Measurements from ENCODE around the gene HSPG2.

GRCh38 chr1:21910558-21911204 lies 26.4 kb downstream of the HSPG2 start:
- TF ChIP-seq ZNF133 (CRISPR knock-in tag; IDR thresholded peaks at IDR 0.05) = no peak
- TF ChIP-seq PPARD (CRISPR knock-in tag; IDR thresholded peaks at IDR 0.05) = no peak
- TF ChIP-seq CEBPB (tag; IDR thresholded peaks at IDR 0.05) = no peak
